ENCODE results near the gene HEATR3. TPM values are rescaled to one million over a fixed set of nuclear protein-coding genes. Genes with fewer than 3 reads are reported as not detected.

HEATR3 gene
- total RNA-seq, 2 donors from 2014 or later = 18.8 to 22.7 TPM

GRCh38 chr16:50102051-50102746 is 36.4 kb downstream of the HEATR3 start:
- intact Hi-C loops (cut with DNase I) = no loop called here
- Histone ChIP-seq H3K27ac (no peak overlapping the region), H3K4me1 (replicated peaks) (no peaks in the 10 kb centered on the region), H3K36me3 (no peaks in the 10 kb centered on the region), H3K4me3 (no peak overlapping the region), H3K27me3 (replicated peaks; ENCODE audit: insufficient read depth) (no peaks in the 10 kb centered on the region), H3K9me3 (no peaks in the 10 kb centered on the region)
- no peak for DNase-seq (ENCODE audit: low spot score)
- no peak for TF ChIP-seq POLR2A (IDR thresholded peaks at IDR 0.05)
- no peak for TF ChIP-seq CTCF (IDR thresholded peaks at IDR 0.05)
- TF ChIP-seq POLR2AphosphoS5 (IDR thresholded peaks at IDR 0.05) = no peak
- 96% methylated on average over 6 of the region's 6 CpGs for WGBS

GRCh38 chr16:50103764-50104163 is 38.0 kb downstream of the HEATR3 start:
- Histone ChIP-seq H3K4me1 (replicated peaks) (no peaks in the 10 kb centered on the region), H3K36me3 (no peaks in the 10 kb centered on the region), H3K9me3 (no peaks in the 10 kb centered on the region), H3K4me3 (no peak overlapping the region), H3K27ac (no peak overlapping the region), H3K27me3 (replicated peaks; ENCODE audit: insufficient read depth) (no peaks in the 10 kb centered on the region)
- DNase-seq (ENCODE audit: low spot score) = no peak
- intact Hi-C loops (cut with DNase I) = no loop called here
- no peak for TF ChIP-seq POLR2A (IDR thresholded peaks at IDR 0.05)
- TF ChIP-seq CTCF (IDR thresholded peaks at IDR 0.05) = no peak
- WGBS = 94% methylated on average over 5 of the region's 5 CpGs

- intact Hi-C loops (cut with DNase I) = no loop called here
- TF ChIP-seq POLR2A (IDR thresholded peaks at IDR 0.05) = no peak
- no peak for TF ChIP-seq POLR2AphosphoS5 (IDR thresholded peaks at IDR 0.05)
- no peak for TF ChIP-seq CTCF (IDR thresholded peaks at IDR 0.05)
- Histone ChIP-seq H3K27me3 (replicated peaks; ENCODE audit: insufficient read depth) (no peaks in the 10 kb centered on the region), H3K4me1 (replicated peaks) (no peaks in the 10 kb centered on the region), H3K27ac (no peak overlapping the region), H3K36me3 (no peaks in the 10 kb centered on the region), H3K9me3 (no peaks in the 10 kb centered on the region), H3K4me3 (no peak overlapping the region)
- 81% methylated on average over 8 of the region's 8 CpGs for WGBS
- no peak for DNase-seq (ENCODE audit: low spot score)
These were observed 48.8 kb downstream of the HEATR3 start for GRCh38 chr16:50114357-50115129.

GRCh38 chr16:50120711-50121110 is 54.9 kb downstream of the HEATR3 start:
- no peaks in the 10 kb centered on the region for H3K36me3 ChIP-seq
- no peak for TF ChIP-seq POLR2AphosphoS5 (IDR thresholded peaks at IDR 0.05)
- TF ChIP-seq CTCF (IDR thresholded peaks at IDR 0.05) = no peak
- no peak for TF ChIP-seq POLR2A (IDR thresholded peaks at IDR 0.05)
- intact Hi-C loops (cut with DNase I) = no loop called here

GRCh38 chr16:50121278-50121677 is 55.5 kb downstream of the HEATR3 start:
- intact Hi-C loops (cut with DNase I) = no loop called here
- H3K4me3 ChIP-seq = no peak overlapping the region
- no peaks in the 10 kb centered on the region for H3K4me1 ChIP-seq (replicated peaks)
- no peak overlapping the region for H3K27ac ChIP-seq
- 80% methylated on average over 4 of the region's 4 CpGs for WGBS
- H3K27me3 ChIP-seq (replicated peaks; ENCODE audit: insufficient read depth) = no peaks in the 10 kb centered on the region
- TF ChIP-seq POLR2A (IDR thresholded peaks at IDR 0.05) = no peak
- TF ChIP-seq CTCF (IDR thresholded peaks at IDR 0.05) = no peak
- no peak for TF ChIP-seq POLR2AphosphoS5 (IDR thresholded peaks at IDR 0.05)
- DNase-seq (ENCODE audit: low spot score) = no peak
- no peaks in the 10 kb centered on the region for H3K36me3 ChIP-seq
- H3K9me3 ChIP-seq = no peaks in the 10 kb centered on the region

More at GRCh38 chr16:50120711-50121110, 54.9 kb downstream of the HEATR3 start:
- H3K27ac ChIP-seq = no peak overlapping the region
- H3K27me3 ChIP-seq (replicated peaks; ENCODE audit: insufficient read depth) = no peaks in the 10 kb centered on the region
- no peaks in the 10 kb centered on the region for H3K4me1 ChIP-seq (replicated peaks)
- no peak for DNase-seq (ENCODE audit: low spot score)
- no peaks in the 10 kb centered on the region for H3K9me3 ChIP-seq
- H3K4me3 ChIP-seq = no peak overlapping the region

Data from prostate gland (tissue), 2 donors.